HepG2 (cell line): Measurements from ENCODE around the gene UBAC1. TPM values are rescaled to one million over a fixed set of nuclear protein-coding genes. Genes with fewer than 3 reads are reported as not detected.

Experiments used
- HIVEP1 ChIP-seq: sonication (generic); formaldehyde crosslinking; IDR thresholded peaks from 2 replicates; pipeline ENCODE4 v1.4.0; 2020; ENCODE audit warnings: mild to moderate bottlenecking, missing genetic modification reagents
- KDM5A ChIP-seq: fragments of 200-600 bp; sonication (generic); IDR thresholded peaks from 2 replicates; pipeline ENCODE4 v1.7.0; 2018; ENCODE audit warnings: antibody characterized with exemption, mild to moderate bottlenecking, low read length, borderline replicate concordance
- KIAA2018 ChIP-seq: sonication (generic); formaldehyde crosslinking; IDR thresholded peaks from 2 replicates; pipeline ENCODE4 v1.5.0; 2020; ENCODE audit warnings: mild to moderate bottlenecking, missing genetic modification reagents, borderline replicate concordance
- MXD4 ChIP-seq: IDR thresholded peaks from 2 replicates; pipeline ENCODE4 v1.6.1; 2016; ENCODE audit warnings: mild to moderate bottlenecking, missing biosample characterization, missing genetic modification reagents
- NFRKB ChIP-seq: fragments of 450-650 bp; IDR thresholded peaks from 2 replicates; pipeline ENCODE4 v1.6.1; 2017
- NR2C2 ChIP-seq: sonication (generic); formaldehyde crosslinking; IDR thresholded peaks from 2 replicates; pipeline ENCODE4 v1.4.0; 2020; ENCODE audit warnings: missing genetic modification reagents, mild to moderate bottlenecking, moderate library complexity, borderline replicate concordance
- PPARG ChIP-seq: conservative IDR thresholded peaks from 2 replicates; pipeline ENCODE4 v1.6.1; 2016; ENCODE audit warnings: missing biosample characterization, missing genetic modification reagents
- STAT6 ChIP-seq: sonication (generic); formaldehyde crosslinking; IDR thresholded peaks from 2 replicates; pipeline ENCODE4 v1.4.0; 2020; ENCODE audit warnings: missing genetic modification reagents, mild to moderate bottlenecking, borderline replicate concordance
- ZFP91 ChIP-seq: sonication (generic); formaldehyde crosslinking; IDR thresholded peaks from 2 replicates; pipeline ENCODE4 v1.9.0; 2022; ENCODE audit warnings: missing genetic modification reagents, mild to moderate bottlenecking, borderline replicate concordance
- ZNF574 ChIP-seq: sonication (generic); formaldehyde crosslinking; IDR thresholded peaks from 2 replicates; pipeline ENCODE4 v1.4.0; 2020; ENCODE audit warnings: missing genetic modification reagents
- ZNF670 ChIP-seq: sonication (generic); formaldehyde crosslinking; IDR thresholded peaks from 2 replicates; pipeline ENCODE4 v1.8.0; 2022; ENCODE audit warnings: mild to moderate bottlenecking, missing genetic modification reagents, borderline replicate concordance
- ZNF672 ChIP-seq: sonication (generic); formaldehyde crosslinking; IDR thresholded peaks from 2 replicates; pipeline ENCODE4 v1.8.1; 2022; ENCODE audit warnings: missing genetic modification reagents
- polyA plus RNA-seq, 8 experiments: library from polyadenylated mRNA; depleted of rRNA in 3 of 8; stranded (reverse) in 7 of 8; unstranded in 1 of 8; fragments of >200 nt; fragmentation: Illumina TruSeq in 4 of 8; extraction: Trizol in 4 of 8; gene quantifications; 2 replicates each; pipeline versions ENCODE4 v1.2.1 to v1.2.3, GENCODE V29; 2011 to 2016; ENCODE audit warnings: low read depth in 4 of 8, missing spikeins in 1 of 8, mixed read lengths in 1 of 8; ENCODE audit not compliant: insufficient read depth in 1 of 8
- total RNA-seq, 5 experiments: library from RNA; depleted of rRNA; stranded (reverse); fragments of >200 nt; fragmentation: Illumina TruSeq; extraction: Trizol; gene quantifications; 2 replicates each; pipeline ENCODE4 v1.2.3, GENCODE V29; 2016; ENCODE audit warnings: low read depth in 1 of 5

The UBAC1 gene
- total and polyA plus RNA-seq, 2 of the 13 experiments (the other 11 are each of a cell fraction or from before 2014, with no cell fraction given), result 32.2 to 34.1 TPM

- TF ChIP-seq ZFP91 (CRISPR knock-in tag), result no peak; the same call in 1 of the 2 replicates
- no peak for TF ChIP-seq STAT6 (CRISPR knock-in tag)
- TF ChIP-seq MXD4 (CRISPR knock-in tag), result no peak; the same call in 1 of the 2 replicates
- TF ChIP-seq NR2C2 (CRISPR knock-in tag), result 0 out of 2 replicates have a peak, but pooled peaks have one; percentile 18
- no peak for TF ChIP-seq KIAA2018
- TF ChIP-seq HIVEP1 (CRISPR knock-in tag), result no peak
- TF ChIP-seq PPARG (CRISPR knock-in tag), result 0 out of 2 replicates have a peak, but pooled peaks have one; percentile 11
- no peak for TF ChIP-seq ZNF672 (CRISPR knock-in tag)
- no peak for TF ChIP-seq ZNF670
- no peak for TF ChIP-seq KDM5A
- no peak for TF ChIP-seq NFRKB
- TF ChIP-seq ZNF574 (CRISPR knock-in tag), result no peak; the same call in 1 of the 2 replicates
Observed at GRCh38 chr9:135994501-135995192, 33.5 kb upstream of the UBAC1 start (continued).
